LHCN-M2 (cell line): Measurements from ENCODE around the gene IL11RA. TPM values are rescaled to one million over a fixed set of nuclear protein-coding genes. Genes with fewer than 3 reads are reported as not detected.

Experiments
- DNase-seq: peaks from one replicate; pipeline ENCODE4 v3.0.0-alpha.2; 2012; ENCODE audit warnings: low read depth
- polyA plus RNA-seq: library from polyadenylated mRNA; unstranded; fragments of >200 nt; gene quantifications from one replicate; pipeline ENCODE4 v1.2.1, GENCODE V29; 2012; ENCODE audit warnings: missing spikeins
- total RNA-seq: library from RNA; depleted of rRNA; stranded (reverse); fragments of >200 nt; gene quantifications from 2 replicates; pipeline ENCODE4 v1.2.3, GENCODE V29; 2014; rRNA removed

IL11RA gene
- 15.7 and 19.9 TPM in 2 replicates for total RNA-seq
- 16.4 TPM for polyA plus RNA-seq

DNA sequence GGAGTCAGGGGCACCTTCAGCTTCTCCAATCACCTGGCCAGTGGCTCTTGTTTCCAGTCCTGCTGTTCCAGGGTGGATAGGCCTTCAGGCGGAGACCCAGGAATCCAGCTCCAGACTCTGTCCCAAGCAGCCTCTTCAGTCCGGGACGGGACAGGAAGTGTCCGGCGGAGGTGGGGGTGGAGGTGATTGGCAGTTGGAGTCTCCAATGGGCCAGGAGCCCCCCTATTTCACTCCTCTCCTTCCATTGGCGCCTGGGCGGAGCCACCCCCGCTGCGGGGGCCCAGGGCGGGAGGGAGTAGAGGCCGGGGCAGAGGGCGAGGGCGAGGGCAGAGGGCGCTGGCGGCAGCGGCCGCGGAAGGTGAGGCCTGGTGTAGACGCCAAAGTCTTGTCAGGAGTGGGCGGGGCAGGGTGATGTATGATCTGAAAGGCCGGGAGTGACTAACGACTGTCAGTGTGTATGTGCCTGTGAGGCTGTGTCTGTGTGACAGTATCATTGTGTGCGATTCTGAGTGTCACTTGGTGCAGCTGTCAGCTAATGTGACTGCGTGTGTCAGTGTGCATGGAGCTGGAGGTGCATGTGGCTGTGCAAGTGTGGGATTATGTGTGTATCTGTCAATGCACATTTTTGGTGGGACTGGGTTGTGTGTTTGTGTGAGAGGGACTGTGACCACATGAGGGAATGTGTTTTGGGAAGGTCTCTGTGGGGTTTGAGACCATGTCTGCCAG lies at the start of gene IL11RA:
IL11RA (plus strand) TSS at position 310 of the 726 bp plus-strand sequence. CDS start 3,033 bp downstream, outside the sequence.
- peak; percentile 87 for DNase-seq

DNA sequence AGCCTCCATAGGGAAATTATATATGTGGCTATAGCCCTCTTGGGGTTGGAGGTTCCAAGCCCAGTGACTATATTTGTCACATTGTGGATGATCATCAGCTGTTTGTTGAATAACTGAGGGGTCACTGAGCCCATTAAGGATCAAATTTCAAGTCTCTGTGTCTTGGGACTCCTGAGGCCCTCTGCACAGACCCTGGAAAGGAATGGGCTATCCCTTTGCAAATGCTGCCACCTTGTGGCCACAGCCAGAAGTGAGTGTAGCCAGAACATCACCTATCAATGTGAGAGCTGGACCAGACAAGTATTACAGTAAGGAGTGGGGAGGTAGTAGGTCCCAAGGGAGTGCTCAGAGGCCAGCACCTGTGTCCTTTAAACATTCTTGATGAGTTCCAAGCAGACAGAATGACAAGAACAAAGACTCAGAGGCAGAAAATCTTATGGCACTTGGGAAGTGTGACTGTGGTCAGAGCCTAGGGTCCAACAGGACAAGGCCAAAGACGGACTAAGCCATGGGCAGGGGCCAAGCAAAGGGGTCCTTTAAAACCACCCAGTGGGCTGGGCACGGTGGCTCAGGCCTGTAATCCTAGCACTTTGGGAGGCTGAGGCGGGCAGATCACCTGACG lies 48.3 kb upstream of the IL11RA start:
- DNase-seq: peak; percentile 62

DNA sequence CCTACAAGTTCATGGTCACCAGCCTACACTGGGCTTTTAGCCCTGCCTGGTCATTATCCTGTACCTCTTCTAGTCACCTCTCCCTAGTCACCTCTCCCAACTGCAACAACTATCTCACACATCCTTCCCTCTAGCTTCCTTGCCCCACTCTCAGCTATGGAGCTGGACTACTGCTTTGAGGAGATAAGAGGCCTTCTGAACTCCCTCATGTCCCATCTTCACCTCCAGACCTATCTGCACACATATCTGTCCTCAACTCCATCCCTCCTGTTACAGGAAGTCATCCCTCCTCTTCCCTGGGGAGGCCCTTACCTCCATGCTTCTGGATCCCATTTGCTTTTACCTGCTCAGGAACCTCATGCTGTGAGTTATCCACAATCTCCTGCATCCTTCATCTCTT lies 45.8 kb upstream of the IL11RA start:
- no peak for DNase-seq

DNA sequence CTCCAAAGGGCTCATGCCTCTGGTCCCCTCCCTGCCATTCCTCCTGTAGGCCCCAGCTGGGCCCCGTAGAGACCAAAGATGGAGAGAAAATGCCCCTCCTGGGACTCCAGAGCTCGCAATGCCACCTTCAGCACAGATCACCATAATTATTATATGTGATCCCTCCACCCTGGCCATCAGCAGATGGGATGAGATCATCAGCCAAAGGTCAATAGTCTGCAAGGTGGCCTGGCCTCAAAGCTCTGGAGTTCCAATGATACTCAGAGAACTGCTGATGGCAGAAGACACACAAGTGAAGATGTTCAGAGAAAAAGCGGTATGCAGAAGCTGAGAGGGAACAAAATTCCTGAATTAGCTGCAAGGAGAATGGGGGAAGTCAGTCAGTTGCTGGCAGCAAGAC lies 45.1 kb upstream of the IL11RA start:
- DNase-seq: no peak

DNA sequence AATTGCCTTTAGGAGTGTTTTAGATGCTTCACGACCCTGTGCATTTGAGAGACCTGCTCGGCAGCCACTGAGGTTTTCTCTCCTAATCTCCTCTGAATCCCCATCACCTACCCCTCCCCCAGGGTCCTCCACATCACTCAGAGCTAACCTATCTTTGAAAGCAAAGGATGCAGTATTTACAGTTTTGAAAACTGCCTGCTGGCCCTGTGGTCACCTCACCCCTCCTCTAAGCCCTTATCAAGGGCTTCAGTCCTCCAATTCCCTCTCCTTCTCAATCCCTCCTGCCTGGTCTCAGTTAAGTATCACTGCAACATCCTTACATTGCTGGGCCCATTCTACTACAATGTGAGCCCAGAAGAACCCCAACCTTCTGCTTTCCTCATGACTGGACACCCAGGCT lies 44.7 kb upstream of the IL11RA start:
- no peak for DNase-seq

DNA sequence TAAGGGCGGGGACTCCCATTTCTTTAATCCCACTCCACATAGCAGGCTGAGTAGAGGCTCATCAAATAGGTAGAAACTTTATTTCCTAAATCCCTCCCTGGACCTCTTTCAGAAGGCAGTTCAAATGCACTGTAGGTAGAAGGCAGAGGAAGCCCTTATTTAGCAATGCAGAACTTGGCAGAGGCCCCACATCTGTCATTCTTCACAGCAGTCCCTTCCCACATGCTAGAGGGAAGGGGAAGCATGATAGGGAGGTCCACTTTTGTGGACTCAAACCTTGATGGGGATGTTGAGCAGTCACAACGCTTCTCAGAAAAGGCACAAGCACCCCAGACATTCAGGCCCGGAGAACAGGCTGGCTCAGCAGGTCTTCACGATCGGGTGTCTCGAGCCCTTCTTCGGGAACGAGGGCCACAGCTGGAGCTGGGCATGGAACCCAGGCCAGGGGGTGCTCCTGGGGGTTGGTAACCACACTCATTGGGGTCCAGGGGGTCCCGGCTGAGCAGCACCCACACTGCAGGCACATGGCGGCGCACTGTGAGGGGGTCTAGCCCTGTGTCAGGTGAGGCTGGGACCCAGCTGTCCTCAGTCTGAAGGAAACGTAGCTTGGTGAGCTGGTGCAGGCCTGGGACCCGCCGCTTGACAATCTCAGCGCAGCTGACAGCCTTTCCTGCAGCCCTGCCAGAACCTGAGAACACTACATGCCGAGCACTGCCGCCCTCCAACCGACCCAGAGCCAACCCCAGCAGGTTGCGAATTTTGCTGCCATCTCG lies 41.4 kb upstream of the IL11RA start:
- no peak for DNase-seq

DNA sequence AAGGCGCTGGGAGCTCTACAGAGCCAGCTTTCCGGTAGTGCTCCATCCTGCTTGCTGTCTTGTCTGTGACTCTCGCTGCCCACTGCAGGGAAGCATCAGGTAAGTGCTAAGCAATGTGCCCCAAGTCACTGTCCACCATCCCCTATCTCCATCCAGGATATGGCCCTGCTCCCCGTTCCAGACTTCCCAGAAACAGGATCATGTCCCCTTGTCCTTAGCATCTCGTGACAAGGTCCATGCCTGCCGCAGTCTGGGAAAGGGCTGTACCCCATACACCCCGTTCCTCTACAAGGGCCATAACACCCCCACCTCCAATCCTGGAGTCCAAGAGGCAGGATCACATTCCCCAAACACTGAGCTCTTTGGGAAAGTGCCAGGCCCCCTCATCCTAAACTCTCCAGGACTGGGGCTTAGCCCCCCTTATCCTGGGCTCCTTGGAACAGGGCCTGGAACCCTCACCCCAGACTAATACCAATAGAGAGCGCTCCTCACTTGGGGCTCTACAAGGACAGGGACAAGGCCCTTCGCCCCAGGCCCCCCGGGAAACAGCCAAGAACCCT lies 40.7 kb upstream of the IL11RA start:
- DNase-seq: no peak

DNA sequence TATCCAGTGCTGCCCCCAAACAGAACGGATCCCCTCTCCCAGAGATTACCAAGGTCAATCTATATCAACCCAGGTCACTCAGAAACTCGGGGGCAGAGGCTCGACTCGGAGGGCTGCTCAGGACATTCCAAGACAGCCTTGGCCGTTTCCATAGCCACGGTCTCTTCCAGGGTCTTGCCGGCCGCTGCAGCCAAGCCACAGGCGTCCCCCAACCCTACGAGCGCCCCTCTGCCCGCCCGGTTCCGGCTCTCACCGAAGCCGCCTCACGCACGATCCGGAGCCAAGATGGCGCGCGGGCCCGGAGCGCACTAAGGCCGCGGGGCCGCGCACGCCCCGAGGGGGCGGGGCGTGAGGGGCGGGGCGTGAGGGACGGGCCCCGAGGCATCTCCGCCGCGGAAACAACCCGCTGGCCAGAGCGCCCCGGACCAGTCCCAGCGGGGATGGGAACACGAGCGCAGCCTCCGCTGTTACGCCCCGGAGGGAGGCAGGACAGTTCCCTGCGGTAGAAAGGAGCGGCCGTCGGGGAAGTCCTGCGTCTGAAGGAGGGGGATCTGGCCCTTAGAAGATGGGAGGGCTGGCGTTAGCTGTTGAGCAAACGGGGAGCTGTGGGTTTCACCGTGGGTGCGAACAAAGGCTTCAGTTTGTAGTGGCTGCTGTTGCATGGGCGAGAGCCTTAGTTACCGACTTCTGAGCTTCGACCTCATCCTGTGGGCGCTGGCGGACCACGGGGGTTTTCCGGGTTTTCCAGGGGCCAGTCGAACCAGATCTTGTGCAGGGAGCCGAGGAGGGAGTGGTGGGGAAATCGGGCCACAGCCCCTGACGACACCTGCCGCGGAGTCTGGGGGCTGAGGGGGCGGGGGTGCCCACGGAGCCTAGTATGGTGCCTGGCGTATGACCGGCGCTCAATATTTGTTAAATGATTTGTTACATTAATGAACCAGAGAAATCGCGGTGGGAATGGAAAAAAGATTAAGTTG lies 39.9 kb upstream of the IL11RA start, which contains the start of gene RPP25L:
RPP25L (minus strand) TSS at position 287 of the 977 bp plus-strand sequence. CDS start 801 bp downstream, outside the sequence.
- peak; percentile 83 for DNase-seq

DNA sequence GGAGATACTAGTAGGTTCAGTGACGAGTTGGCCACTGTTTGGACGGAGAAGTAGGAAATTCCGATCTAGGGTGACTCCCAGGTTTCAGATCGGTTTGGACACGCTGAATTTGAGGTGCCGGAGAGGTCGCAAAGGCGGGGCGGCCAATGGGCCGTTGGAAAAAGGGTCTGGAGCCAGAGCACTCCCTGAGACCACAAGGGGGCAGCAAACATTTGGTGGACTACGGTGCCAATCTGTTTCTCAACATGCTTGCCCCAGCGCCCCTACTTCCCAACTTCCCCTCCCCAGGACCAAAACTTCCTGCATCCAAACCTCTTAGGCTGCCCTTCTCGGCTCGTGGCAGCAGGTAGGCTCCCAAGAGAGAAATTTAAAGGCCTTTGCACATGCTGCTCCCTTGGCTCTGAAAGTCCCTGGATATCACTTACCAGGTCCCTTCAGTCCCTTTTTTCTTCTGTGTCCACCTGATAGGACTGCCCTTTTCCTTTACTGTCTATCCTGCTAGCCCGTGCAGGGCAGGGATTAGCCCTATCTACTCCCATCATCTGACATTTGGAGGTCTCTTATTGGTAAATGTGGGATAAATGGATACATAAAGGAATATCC lies 39.1 kb upstream of the IL11RA start:
- peak; percentile 75 for DNase-seq

DNA sequence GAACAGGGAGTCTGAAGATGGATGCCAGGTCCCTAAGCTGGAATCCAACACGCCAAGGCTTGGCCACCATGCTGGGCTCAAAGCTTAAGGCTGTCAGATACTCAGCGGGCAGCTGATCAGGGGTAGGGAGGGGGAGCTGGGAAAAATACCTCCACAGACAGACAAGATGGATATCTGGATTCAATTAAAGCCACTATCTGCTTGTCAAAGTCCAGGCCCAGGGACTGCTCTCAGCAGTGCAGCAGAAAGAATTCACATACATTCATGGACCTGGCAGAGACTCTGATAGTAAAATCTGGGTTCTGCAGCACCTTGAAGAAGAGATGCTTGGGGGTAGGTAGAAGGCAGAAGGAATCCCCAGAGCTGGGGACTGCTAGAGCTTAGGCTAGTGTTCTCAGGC lies 36.9 kb upstream of the IL11RA start:
- no peak for DNase-seq

DNA sequence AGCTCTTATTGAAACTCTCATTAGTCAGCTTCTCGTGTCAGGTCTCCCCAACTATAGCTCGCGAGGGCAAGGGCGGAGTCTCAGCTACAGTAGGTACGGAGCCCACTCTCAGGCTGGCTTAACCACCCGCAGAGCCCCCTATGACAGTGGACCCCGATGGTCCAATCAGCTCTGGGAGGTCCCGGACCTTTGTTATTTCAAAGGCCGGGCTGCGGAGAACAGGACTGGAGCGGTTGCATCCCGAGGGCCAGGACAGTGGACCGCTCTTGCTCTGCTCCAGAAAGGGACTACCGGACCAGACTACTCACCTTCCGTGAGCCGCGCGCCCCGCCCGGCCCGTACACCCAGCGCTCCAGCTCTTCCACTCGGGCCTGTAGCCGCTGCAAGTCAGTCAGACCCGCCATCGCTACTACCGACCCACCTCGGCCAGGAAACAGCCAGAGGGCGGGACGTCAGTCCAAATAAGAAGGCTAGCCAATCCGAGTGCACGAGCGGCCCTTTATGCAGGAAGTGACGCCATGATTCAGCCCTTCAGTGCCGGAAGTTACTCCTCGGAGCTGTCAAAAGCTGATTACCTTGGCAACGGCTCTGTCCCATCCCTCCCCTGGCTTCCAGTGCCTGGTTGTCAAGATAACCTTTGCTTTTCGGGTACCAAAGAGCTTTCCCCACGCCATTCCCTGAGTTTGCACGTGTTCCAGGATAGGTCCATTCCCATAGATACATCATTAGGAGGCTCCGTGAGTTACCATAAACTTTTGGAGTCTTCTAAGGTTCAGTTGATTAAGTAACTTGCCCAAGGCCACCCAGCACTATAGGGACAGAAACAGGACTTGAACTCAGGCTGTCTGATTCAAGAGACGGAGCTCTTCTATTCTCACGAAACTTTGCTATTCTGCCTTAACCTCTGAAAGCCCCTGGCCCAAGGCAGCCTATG lies 31.7 kb upstream of the IL11RA start, which contains the start of gene DCTN3:
DCTN3 (minus strand) TSS at position 435 of the 934 bp plus-strand sequence; CDS start at position 404, 31 bp downstream.
- peak; percentile 91 for DNase-seq

DNA sequence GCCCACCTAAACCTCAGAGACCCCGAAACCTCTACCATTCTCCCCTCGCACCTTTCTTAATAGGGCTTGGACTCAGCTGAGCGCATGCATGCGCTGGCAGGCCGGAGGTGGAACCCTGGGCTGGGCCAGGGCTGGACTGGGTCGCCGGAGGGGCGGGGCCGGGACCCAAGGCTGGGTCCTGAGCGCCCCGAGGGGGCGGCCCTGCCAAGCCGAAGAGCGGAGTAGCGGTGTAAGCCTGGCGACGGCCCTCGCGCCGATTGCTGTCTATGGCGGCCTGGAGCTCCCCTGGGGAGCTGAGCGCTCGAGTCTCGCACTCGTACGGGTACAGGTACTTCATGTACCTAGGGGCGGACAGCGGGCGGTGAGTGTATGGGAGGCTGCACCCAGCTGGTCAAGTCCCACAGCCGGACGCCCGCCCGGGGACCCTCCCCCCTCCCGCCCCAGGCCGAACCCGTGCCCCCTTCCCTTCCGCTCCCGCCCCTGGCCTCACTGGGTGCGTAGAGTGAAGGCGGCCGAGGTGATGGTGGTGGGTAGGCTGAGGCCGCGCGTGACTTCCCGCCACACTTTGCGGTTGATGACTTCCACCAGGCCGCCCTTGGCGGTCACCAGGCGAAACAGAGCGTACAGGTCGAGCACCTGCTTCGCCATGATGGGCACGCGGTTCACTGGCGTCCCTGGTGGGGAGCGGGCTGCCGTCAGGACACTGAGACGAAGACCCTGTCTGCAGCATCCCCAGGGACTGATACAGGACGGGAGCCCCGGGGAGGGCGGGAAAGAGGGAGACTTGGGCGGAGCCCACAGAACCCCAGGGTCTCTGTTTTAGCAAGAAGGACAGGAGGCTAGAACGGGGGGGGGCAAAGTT lies 28.4 kb upstream of the IL11RA start:
- no peak for DNase-seq

DNA sequence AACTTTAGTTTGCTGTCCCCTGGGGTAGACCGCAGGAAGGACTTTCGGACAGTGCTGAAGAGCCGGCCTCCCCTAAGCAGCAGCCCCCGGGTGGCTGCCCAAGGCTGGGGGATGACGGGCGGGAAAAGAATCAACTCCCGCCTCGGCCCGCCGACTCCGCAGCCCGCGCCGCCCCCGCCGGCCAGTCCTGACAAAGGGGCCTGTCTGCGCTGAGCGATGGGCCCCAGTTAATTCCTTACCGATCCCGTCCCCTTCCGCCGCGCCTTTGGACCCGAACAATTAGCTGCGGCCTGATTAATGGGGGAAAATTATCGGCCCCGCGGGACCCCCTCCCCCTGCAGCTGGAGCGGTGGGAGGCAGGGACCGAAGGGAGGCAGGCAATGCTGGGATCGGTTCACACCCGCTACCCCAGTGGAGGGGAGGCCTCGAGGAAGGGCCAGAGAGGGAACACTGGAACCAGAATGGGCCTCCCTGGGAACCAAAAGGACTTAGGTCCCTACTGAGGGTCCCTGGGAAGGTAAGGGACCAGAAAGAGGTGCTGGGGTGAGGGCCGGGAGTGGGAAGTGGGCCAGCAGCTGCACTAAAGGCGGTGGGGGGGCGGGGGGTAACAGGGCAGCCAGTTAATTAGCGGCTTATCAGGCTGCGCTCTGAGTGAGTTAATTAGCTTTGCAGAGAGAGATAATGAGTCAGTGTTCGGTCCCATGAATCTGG lies 27.4 kb upstream of the IL11RA start:
- no peak for DNase-seq

DNA sequence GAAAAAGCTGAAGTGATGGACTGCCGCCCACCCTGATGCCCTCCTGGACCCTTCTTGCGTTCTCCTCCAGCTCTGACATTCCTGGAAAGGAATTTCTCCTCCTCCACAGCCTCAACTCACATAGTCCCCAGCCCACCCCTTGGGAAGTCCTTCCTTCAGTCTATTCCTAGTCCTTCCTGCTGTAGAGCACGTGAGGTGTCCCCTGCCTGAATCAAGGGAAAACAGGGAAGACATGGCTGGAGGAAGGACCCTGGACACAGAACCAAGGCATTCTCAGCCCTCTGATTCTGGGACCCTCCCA lies 26.8 kb upstream of the IL11RA start:
- no peak for DNase-seq

DNA sequence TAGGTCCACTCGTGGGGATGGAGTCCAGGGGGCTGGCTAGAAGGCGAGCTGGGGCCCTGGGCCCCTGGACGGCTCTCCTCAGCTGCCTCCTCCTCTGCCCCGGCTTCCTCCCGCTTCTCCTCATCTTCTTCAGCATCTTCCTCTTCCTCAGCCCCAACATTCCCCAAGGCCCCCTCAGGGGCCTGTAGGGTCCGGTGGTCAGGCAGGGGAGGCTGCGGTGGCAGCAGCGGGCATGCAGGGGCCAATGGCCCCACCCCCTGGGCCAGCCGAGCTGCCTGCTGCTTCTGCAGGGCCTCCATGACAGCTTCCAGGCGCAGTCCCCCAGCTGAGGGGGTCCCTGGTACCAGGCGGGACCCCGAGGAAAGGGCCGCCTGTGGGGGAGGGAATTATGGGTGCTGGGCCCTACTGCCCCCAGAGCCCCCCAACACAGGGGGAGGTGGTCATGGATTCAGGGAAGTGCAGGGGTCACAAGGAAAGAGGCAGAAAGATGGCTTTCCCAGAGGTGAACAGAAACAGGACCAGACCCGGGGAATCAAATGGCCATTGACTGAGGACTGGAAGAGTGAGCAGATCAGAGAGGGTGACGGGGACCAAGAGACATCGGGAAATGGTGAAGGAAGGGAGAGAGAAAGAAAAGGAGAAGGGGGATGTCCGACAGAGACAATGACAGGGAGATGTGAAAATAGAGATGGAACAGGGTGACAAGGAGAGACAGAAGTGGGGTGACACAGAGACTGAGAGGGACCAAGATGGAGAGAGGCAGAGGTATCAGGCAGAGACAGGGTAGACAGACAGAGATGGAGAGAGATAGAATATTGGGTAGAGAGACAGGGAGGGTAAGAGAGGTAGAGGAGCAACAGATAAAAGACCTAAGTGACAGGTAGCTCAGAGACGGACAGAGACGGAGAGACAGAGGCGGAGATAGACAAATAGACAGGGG lies 24.0 kb upstream of the IL11RA start:
- DNase-seq: no peak

DNA sequence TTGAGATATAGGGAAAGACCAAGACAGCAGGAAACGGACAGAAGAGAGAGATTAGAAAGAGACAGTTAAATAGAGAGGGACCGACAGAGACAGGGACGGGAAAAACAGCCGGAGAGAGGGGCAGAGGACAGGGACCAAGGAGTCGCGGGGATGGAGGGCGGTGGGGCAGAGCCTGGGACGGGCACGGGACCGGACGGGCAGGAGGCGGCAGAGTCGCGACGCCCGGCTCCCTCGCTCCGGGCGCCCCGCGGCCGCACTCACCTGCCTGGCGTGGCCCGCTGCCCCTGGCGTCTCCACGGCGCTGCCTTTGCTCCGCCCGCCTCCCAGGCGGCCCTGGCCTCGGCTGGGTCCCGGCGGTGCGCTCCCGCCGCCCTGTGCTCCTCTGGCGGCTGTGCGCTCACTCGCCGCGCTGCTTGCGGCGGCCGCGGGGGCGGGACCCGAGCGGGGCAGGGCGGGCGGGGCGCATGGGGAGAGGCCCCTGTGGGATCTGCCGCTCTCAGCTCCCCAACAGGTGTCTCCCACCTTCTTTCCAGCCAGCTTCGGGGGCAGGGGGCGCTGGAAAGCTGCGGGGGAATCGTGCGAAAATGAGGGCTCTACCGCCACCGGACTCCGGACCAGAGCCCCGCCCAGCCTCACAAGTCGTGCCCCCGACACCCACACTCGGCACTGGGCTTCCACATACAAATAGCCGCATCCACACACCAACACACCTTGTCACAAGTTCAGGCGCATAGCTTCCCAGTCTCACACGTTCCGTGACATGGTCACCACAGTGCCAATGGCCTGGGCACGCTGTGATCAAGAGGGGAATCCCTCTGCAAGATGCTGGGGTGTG lies 23.1 kb upstream of the IL11RA start, which contains the start of gene ARID3C:
ARID3C (minus strand) TSS at position 411 of the 835 bp plus-strand sequence. CDS start 1,052 bp downstream, outside the sequence.
- no peak for DNase-seq
